Hepatic stellate cell (primary cell): ENCODE results near the gene GNAT1.

Source experiments
- DNase-seq: peaks from one replicate; pipeline ENCODE4 v3.0.0; 2011; ENCODE audit warnings: low spot score

Gene GNAT1

GRCh38 chr3:50190936-50191660, at the start of gene GNAT1:
Gene GNAT1 (plus strand): TSS chr3:50191610. CDS start chr3:50191726, 116 bp downstream.
- DNase-seq = no peak

- no peak for DNase-seq
These were observed 45.0 kb upstream of the GNAT1 start for GRCh38 chr3:50146316-50146901.

GRCh38 chr3:50147016-50147415, 44.4 kb upstream of the GNAT1 start:
- no peak for DNase-seq

GRCh38 chr3:50147447-50147846, 44.0 kb upstream of the GNAT1 start:
- DNase-seq = no peak

- DNase-seq = no peak
These were observed 43.5 kb upstream of the GNAT1 start for GRCh38 chr3:50147861-50148260.

- no peak for DNase-seq
These were observed 41.0 kb upstream of the GNAT1 start for GRCh38 chr3:50150404-50150750.

- DNase-seq = no peak
These were observed 40.3 kb upstream of the GNAT1 start for GRCh38 chr3:50150863-50151686.

GRCh38 chr3:50151728-50152127, 39.7 kb upstream of the GNAT1 start:
- DNase-seq = no peak

- no peak for DNase-seq
These were observed 37.5 kb upstream of the GNAT1 start for GRCh38 chr3:50153782-50154475.

GRCh38 chr3:50154476-50154839, 37.0 kb upstream of the GNAT1 start:
- no peak for DNase-seq

GRCh38 chr3:50154840-50155490, 36.4 kb upstream of the GNAT1 start, which contains the start of gene SEMA3F:
Gene SEMA3F (plus strand): TSS chr3:50155324. CDS start chr3:50159623, 4,299 bp downstream.
- DNase-seq = peak; percentile 90

- DNase-seq = no peak
These were observed 35.9 kb upstream of the GNAT1 start for GRCh38 chr3:50155491-50155878.

- DNase-seq = no peak
These were observed 35.5 kb upstream of the GNAT1 start for GRCh38 chr3:50155891-50156290.

GRCh38 chr3:50156549-50157493, 34.6 kb upstream of the GNAT1 start:
- no peak for DNase-seq

GRCh38 chr3:50157827-50158529, 33.4 kb upstream of the GNAT1 start:
- DNase-seq = no peak

- no peak for DNase-seq
These were observed 32.8 kb upstream of the GNAT1 start for GRCh38 chr3:50158530-50159146.

GRCh38 chr3:50160561-50160983, 30.8 kb upstream of the GNAT1 start:
- no peak for DNase-seq

- no peak for DNase-seq
These were observed 30.1 kb upstream of the GNAT1 start for GRCh38 chr3:50161320-50161719.

GRCh38 chr3:50162034-50162883, 29.2 kb upstream of the GNAT1 start:
- no peak for DNase-seq
